ENCODE measurements around the gene KCNQ1. TPM values are rescaled to one million over a fixed set of nuclear protein-coding genes. Genes with fewer than 3 reads are reported as not detected.

KCNQ1 gene
- total RNA-seq, 4 donors from 2014 or later: 2.6 to 12.7 (median 4.9) TPM

DNA sequence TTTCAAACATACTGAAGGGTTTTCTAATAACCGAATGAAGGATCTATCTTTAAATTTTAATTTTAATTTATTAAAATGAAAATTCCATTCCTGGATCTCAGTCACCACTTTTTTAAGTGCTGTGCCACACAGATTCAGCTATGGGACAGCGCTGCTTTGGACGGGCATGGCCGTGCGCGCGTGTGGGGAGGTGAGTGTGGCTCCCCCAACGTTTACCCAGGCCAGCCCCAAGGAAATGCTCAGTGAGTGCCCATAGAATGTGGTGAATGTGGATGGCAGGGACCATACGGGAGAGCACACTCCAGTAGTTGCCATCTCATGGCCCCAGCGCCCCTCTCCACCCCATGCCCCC is 343.0 kb downstream of the KCNQ1 start:
- no peak for TF ChIP-seq POLR2AphosphoS5 (IDR thresholded peaks at IDR 0.05)
- TF ChIP-seq, protein P1, sequence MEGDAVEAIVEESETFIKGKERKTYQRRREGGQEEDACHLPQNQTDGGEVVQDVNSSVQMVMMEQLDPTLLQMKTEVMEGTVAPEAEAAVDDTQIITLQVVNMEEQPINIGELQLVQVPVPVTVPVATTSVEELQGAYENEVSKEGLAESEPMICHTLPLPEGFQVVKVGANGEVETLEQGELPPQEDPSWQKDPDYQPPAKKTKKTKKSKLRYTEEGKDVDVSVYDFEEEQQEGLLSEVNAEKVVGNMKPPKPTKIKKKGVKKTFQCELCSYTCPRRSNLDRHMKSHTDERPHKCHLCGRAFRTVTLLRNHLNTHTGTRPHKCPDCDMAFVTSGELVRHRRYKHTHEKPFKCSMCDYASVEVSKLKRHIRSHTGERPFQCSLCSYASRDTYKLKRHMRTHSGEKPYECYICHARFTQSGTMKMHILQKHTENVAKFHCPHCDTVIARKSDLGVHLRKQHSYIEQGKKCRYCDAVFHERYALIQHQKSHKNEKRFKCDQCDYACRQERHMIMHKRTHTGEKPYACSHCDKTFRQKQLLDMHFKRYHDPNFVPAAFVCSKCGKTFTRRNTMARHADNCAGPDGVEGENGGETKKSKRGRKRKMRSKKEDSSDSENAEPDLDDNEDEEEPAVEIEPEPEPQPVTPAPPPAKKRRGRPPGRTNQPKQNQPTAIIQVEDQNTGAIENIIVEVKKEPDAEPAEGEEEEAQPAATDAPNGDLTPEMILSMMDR (IDR thresholded peaks at IDR 0.05): no peak
- no peak for TF ChIP-seq POLR2A (IDR thresholded peaks at IDR 0.05)
- TF ChIP-seq EP300 (IDR thresholded peaks at IDR 0.05): no peak
- Histone ChIP-seq H3K9me3 (no peaks in the 10 kb centered on the region), H3K27ac (no peak overlapping the region), H3K27me3 (no peaks in the 10 kb centered on the region), H3K36me3 (no peaks in the 10 kb centered on the region), H3K4me1 (peaks cover 0 to 30% (median 13%) of the 10 kb centered on the region in 3 donors), H3K4me3 (no peak overlapping the region)
- ATAC-seq: no peak
- 86 to 93% methylated on average over 2 to 5 of the region's 10 CpGs for whole genome bisulfite sequencing, 2 donors (ENCODE audit: low coverage in 1 of 2)

DNA sequence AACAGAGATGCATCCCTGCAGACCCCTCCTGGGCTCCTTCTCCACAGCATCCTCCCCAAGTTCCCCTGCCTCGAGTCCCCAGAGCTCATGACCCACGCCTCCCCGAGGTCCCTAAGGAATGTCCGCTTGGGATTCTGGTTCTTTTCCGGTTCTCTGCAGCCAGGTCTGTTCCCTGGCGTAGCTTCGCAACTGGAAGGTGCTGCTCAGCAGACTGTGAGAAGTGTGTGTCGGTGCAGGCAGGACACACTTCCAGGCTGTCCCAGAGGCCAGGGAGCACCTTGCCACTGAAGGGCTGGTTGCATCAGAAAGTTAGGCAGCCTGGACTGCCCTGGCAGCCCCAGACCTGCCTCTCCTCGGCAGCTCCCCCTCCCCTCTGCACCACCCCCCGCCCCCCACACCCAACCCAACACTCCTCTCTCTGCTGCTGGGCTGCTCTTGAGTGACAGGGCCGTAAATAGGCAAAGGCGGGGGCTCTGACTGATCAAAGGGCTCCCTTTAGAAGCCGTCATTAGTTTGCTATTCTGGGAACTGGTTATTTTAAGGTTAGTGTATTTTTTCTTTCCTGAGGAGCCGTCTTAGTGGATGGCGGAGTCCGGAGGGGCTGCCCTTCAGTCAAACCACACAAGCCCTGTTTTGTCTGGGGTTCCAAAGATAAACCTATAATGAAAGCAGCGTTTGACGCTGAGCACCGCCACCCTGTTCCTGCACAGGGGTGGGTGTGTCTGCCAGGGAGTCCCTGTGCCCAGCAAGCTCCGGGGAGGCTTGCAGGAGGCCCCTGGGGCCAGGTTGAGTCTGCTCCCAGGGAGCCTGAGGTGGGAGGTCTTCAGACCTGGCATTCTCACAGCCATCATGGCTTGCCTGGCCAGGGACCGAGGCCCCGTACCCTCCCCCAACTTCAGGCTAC is 343.6 kb downstream of the KCNQ1 start:
- H3K4me3 ChIP-seq: no peak overlapping the region
- 20 to 40% methylated on average over 1 to 13 of the region's 22 CpGs for WGBS, 2 donors (ENCODE audit: low coverage in 1 of 2)
- peaks cover 0 to 30% (median 13%) of the 10 kb centered on the region in 3 donors for H3K4me1 ChIP-seq
- ATAC-seq: no peak
- TF ChIP-seq, protein P1 (IDR thresholded peaks at IDR 0.05): no peak
- TF ChIP-seq POLR2A (IDR thresholded peaks at IDR 0.05): no peak
- TF ChIP-seq EP300 (IDR thresholded peaks at IDR 0.05): no peak
- no peak for TF ChIP-seq POLR2AphosphoS5 (IDR thresholded peaks at IDR 0.05)
- no peaks in the 10 kb centered on the region for H3K36me3 ChIP-seq
- H3K27ac ChIP-seq: peak overlapping the region in 1 of 4 donors; percentile 11
- no peaks in the 10 kb centered on the region for H3K9me3 ChIP-seq
- H3K27me3 ChIP-seq: no peaks in the 10 kb centered on the region

DNA sequence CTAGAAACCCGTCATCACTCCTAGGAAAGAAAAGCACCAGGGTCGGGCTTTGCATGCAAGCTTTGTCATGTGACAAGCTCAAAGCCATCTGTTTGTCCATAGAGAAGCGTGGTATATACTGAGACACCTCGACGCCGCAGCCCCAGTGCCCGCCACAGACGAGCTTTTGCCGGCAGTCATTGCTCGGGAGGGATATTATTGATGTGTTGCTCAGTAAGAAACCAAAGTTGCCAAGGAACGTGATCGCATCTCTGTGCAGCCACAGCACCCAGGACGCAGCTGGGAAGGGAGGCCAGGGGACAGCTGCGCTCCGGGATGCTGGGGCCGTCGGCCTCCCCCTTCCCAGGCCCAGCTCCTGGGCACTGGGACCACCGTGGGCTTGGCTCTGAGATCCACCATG is 344.5 kb downstream of the KCNQ1 start:
- no peak for TF ChIP-seq POLR2AphosphoS5 (IDR thresholded peaks at IDR 0.05)
- no peak for TF ChIP-seq EP300 (IDR thresholded peaks at IDR 0.05)
- no peak for TF ChIP-seq POLR2A (IDR thresholded peaks at IDR 0.05)
- TF ChIP-seq, protein P1 (IDR thresholded peaks at IDR 0.05): no peak
- WGBS, 2 donors (ENCODE audit: low coverage in 1 of 2): 77 to 84% methylated on average over 4 to 12 of the region's 18 CpGs
- no peak overlapping the region for H3K27ac ChIP-seq
- no peak for ATAC-seq
- no peaks in the 10 kb centered on the region for H3K27me3 ChIP-seq
- H3K4me1 ChIP-seq: peaks cover 0 to 30% (median 13%) of the 10 kb centered on the region in 3 donors
- no peaks in the 10 kb centered on the region for H3K36me3 ChIP-seq
- H3K4me3 ChIP-seq: no peak overlapping the region
- H3K9me3 ChIP-seq: no peaks in the 10 kb centered on the region

DNA sequence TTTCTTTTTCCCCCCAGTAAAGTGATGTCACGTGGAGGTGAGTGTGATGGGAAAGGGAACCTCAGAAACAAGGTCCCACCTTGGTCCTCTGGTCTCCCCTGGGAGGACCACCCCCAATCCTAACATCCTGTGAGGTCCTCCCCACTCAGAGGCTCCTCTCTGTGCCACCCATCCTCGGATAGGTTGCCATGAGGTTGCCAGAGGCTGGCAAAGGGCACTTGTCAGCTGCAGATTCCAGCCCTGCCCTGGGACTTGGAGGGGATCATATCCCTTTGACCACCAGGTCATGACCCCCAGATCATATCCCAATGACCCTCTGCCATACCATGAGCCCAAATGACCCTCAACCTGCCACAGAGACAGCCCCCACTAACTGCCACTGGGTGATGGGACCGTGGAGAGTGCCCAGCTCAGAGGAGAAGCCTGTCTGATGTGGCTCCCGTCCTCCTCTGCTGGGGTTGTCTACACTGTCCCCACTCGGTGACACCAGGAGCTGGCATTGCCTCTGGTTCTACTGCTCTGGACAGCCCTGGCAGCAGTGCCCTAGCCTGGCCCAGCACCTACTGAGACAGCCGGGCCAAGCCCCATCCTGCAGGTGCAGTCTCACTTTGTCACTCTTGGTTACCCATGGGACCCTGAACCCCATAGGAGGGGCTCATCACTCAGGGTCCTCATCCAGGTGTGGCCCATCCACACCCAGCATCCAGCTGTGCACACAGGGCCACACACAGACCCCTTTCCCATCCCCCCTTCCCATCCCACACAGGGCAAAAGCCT is 345.2 kb downstream of the KCNQ1 start:
- Histone ChIP-seq H3K36me3 (no peaks in the 10 kb centered on the region), H3K27me3 (no peaks in the 10 kb centered on the region), H3K4me3 (no peak overlapping the region), H3K4me1 (peaks cover 0 to 30% (median 13%) of the 10 kb centered on the region in 3 donors), H3K27ac (no peak overlapping the region), H3K9me3 (no peaks in the 10 kb centered on the region)
- 83% methylated on average over 2 of the region's 6 CpGs; no CpG with 5 or more reads in 1 of the 2 donors for WGBS, 2 donors (ENCODE audit: low coverage in 1 of 2)
- TF ChIP-seq POLR2A (IDR thresholded peaks at IDR 0.05) (no peak), POLR2AphosphoS5 (IDR thresholded peaks at IDR 0.05) (no peak), EP300 (IDR thresholded peaks at IDR 0.05) (no peak)
- TF ChIP-seq, protein P1 (IDR thresholded peaks at IDR 0.05): no peak
- no peak for ATAC-seq

Measured in gastroesophageal sphincter (tissue), 4 donors.